Measurements from ENCODE around the gene NAA35. TPM values are rescaled to one million over a fixed set of nuclear protein-coding genes. Genes with fewer than 3 reads are reported as not detected.
A peak's percentile ranks its signal among the peaks of the same experiment; 100 is the strongest.

Gene NAA35
- total RNA-seq, 4 donors from 2014 or later, result 18.8 to 27.9 (median 22.2) TPM

DNA sequence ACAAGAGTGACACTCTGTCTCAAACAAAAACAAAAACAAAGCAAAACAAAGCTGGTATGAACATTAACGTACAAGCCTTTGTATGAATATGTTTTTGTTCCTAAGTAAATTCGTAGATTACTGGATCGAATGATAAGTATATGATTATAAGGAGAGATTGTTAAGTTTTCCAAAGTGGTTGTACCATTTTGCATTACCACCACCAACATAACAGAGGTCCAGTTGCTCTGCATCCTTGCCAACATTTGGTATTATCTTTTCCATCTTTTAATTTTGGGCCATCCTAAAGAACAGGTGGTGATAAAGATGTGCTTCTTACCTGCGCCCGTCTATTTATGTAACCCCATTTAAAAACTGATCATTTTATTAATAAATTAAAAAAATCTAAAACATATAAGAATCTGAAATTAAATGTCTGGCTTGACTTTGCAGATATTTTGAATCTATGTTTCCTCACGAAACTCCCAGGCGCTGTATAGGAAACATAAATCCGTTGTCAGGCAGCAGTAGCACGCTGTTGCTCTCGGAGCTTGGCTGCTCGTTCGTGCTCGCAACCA lies 593 bp upstream of the NAA35 start:
- Histone ChIP-seq H3K36me3 (peaks cover 0 to 20% (median 0%) of the 10 kb centered on the region in 3 donors), H3K27ac (peak overlapping the region; percentile 90 to 94 (median 92)), H3K27me3 (no peaks in the 10 kb centered on the region), H3K4me1 (peaks cover 0 to 36% (median 13%) of the 10 kb centered on the region in 4 donors), H3K4me3 (peak overlapping the region; percentile 72 to 100 (median 82)), H3K9me3 (no peaks in the 10 kb centered on the region)
- 25 to 26% methylated on average over 13 of the region's 13 CpGs for WGBS, 2 donors
- no peak for TF ChIP-seq EP300 (IDR thresholded peaks at IDR 0.05)
- peak in 1 of 2 donors; percentile 16 for TF ChIP-seq POLR2A (IDR thresholded peaks at IDR 0.05)
- TF ChIP-seq, protein P1, sequence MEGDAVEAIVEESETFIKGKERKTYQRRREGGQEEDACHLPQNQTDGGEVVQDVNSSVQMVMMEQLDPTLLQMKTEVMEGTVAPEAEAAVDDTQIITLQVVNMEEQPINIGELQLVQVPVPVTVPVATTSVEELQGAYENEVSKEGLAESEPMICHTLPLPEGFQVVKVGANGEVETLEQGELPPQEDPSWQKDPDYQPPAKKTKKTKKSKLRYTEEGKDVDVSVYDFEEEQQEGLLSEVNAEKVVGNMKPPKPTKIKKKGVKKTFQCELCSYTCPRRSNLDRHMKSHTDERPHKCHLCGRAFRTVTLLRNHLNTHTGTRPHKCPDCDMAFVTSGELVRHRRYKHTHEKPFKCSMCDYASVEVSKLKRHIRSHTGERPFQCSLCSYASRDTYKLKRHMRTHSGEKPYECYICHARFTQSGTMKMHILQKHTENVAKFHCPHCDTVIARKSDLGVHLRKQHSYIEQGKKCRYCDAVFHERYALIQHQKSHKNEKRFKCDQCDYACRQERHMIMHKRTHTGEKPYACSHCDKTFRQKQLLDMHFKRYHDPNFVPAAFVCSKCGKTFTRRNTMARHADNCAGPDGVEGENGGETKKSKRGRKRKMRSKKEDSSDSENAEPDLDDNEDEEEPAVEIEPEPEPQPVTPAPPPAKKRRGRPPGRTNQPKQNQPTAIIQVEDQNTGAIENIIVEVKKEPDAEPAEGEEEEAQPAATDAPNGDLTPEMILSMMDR (IDR thresholded peaks at IDR 0.05), result no peak
- no peak for DNase-seq (ENCODE audit: low spot score in 2 of 2)

DNA sequence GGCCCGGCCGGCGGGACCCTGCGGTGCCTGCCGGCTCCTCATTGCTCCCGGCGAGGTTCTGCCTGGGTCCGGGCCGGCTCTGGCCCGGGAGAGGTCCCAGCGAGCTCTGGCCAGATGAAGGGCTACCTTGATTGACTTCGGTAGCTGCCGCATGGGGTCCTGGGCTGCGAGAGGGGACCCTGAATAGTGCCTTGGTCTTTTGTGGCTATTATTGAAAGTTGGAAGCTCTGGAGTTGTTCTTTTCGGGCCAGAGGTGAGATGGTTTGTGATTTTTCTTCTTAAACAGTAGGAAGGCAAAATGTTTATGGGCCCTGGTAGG lies 635 bp downstream of the NAA35 start:
- Histone ChIP-seq H3K27ac (peak overlapping the region; percentile 90 to 94 (median 92)), H3K9me3 (no peaks in the 10 kb centered on the region), H3K4me3 (peak overlapping the region; percentile 72 to 100 (median 82)), H3K27me3 (no peaks in the 10 kb centered on the region), H3K4me1 (peaks cover 0 to 36% (median 13%) of the 10 kb centered on the region in 4 donors), H3K36me3 (peaks cover 0 to 31% (median 0%) of the 10 kb centered on the region in 3 donors)
- DNase-seq (ENCODE audit: low spot score in 2 of 2), result no peak
- TF ChIP-seq EP300 (IDR thresholded peaks at IDR 0.05) (no peak), POLR2A (IDR thresholded peaks at IDR 0.05) (no peak)
- TF ChIP-seq, protein P1 (IDR thresholded peaks at IDR 0.05), result no peak
- 0% methylated on average over 2 to 5 of the region's 15 CpGs for WGBS, 2 donors

DNA sequence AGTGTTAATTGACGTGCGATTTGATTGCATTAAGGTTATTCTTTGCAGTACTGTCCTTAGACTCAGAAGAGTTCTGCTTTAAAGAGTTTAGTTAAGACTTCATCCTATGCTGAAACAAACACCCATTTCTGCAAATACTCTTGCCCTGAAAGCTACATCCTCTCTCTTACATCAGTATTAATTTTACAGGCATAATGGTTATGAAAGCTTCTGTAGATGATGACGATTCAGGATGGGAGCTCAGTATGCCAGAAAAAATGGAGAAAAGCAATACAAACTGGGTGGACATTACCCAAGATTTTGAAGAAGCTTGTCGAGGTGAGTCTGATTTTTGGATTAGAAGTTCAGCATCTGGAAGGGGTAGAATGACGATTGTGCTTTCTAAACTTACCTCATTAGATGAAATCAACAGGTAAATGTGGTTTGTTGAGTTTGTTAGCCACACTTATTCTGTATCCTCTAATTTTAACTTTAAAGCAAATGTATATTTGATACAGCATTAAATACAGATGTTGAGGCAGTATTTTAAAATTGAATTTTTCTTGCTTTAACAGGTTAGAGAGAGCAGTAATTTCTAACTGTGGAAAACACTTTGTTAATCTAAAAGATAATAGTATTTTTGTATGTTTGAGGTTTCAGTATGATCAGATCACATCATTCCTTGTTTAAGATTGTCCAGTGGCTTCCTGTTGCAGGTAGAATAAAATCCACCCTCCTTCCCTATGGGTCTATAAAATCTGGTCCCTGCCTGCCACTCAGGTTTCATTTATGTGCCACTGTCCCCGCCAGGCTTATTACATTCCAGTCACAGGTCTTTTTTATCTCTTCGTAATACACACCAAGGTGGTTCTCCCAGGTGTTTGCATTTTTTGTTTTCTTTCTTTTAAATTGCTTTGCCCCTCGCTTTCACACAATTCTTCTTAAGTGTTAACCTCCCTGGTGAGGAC lies 1.3 kb downstream of the NAA35 start:
- H3K27ac ChIP-seq, result peak overlapping the region in 3 of 4 donors; percentile 90 to 94 (median 91)

DNA sequence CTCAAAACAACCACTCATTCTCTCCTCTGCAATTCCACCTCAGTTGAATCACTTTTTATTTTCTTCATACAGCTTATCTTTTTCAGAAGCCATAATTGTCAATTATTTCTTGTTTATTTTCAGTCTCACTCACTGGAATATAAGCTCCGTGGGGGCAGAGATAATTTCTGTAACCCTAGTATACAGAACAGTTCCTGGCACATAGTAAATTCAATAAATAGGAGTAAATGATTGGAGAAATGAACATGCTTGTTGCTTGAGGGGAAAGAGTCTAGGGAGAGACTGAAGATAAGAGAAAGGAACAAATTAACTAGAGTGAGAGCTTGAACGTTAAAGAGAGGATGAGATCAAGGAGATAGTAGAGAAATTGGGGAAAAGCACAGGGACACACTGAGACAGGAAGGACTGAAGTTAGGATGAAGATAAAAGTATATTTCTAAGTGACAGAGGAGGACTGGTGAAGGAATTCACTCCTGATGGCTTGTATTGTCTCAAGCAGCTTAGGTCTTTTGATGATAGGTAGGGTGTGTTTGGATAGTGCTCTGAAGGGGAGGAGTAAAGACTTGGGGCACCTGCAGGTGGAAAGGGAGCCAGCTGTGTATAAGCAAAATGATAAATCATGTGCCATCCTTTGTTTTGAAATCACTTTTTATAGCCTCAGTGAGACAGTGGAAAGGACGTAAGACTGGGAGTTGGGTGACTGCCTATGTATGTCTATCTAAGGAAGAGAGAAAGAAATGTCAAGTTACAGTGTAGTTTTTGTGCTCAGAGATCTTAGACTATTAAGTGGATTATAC lies 2.2 kb downstream of the NAA35 start:
- Histone ChIP-seq H3K27me3 (no peaks in the 10 kb centered on the region), H3K36me3 (peaks cover 0 to 36% (median 0%) of the 10 kb centered on the region in 3 donors), H3K27ac (peak overlapping the region in 1 of 4 donors; percentile 6), H3K9me3 (no peaks in the 10 kb centered on the region), H3K4me3 (no peak overlapping the region), H3K4me1 (peaks cover 0 to 44% (median 13%) of the 10 kb centered on the region in 4 donors)
- DNase-seq (ENCODE audit: low spot score in 2 of 2), result no peak
- 58 to 59% methylated on average over 3 of the region's 3 CpGs for WGBS, 2 donors
- TF ChIP-seq, protein P1 (IDR thresholded peaks at IDR 0.05), result no peak
- TF ChIP-seq POLR2A (IDR thresholded peaks at IDR 0.05), result no peak
- TF ChIP-seq EP300 (IDR thresholded peaks at IDR 0.05), result no peak

More for the DNA sequence above, 1.3 kb downstream of the NAA35 start:
- DNase-seq (ENCODE audit: low spot score in 2 of 2), result no peak
- Histone ChIP-seq H3K27me3 (no peaks in the 10 kb centered on the region), H3K4me3 (peak overlapping the region; percentile 72 to 100 (median 82)), H3K4me1 (peaks cover 0 to 38% (median 13%) of the 10 kb centered on the region in 4 donors), H3K9me3 (no peaks in the 10 kb centered on the region), H3K36me3 (peaks cover 0 to 34% (median 0%) of the 10 kb centered on the region in 3 donors)
- TF ChIP-seq POLR2A (IDR thresholded peaks at IDR 0.05), result no peak
- no peak for TF ChIP-seq EP300 (IDR thresholded peaks at IDR 0.05)
- TF ChIP-seq, protein P1 (IDR thresholded peaks at IDR 0.05), result no peak
- WGBS, 2 donors, result 45 to 51% methylated on average over 8 of the region's 8 CpGs

Data from tibial nerve (tissue), 4 donors.